ENCODE results near the gene IARS2. TPM values are rescaled to one million over a fixed set of nuclear protein-coding genes. Genes with fewer than 3 reads are reported as not detected.

IARS2 gene
- total RNA-seq, 1 donor from 2014 or later = 41.0 TPM

- no peak overlapping the region for H3K27ac ChIP-seq
- no peaks in the 10 kb centered on the region for H3K4me1 ChIP-seq
- intact Hi-C loops (cut with DNase I) = no loop called here
- no peak overlapping the region for H3K4me3 ChIP-seq
- H3K36me3 ChIP-seq = peaks cover 4 to 17% of the 10 kb centered on the region in 2 donors
- H3K27me3 ChIP-seq = no peaks in the 10 kb centered on the region
- no peaks in the 10 kb centered on the region for H3K9me3 ChIP-seq
- no peak for DNase-seq (ENCODE audit: low spot score in 2 of 2)
- no peak for TF ChIP-seq CTCF (IDR thresholded peaks at IDR 0.05)
Measured at GRCh38 chr1:220056374-220056773, 37.6 kb upstream of the IARS2 start.

GRCh38 chr1:220060876-220061275, 33.1 kb upstream of the IARS2 start:
- Histone ChIP-seq H3K9me3 (no peaks in the 10 kb centered on the region), H3K27me3 (no peaks in the 10 kb centered on the region), H3K36me3 (peaks cover 22 to 40% of the 10 kb centered on the region in 2 donors), H3K27ac (no peak overlapping the region), H3K4me3 (no peak overlapping the region), H3K4me1 (no peaks in the 10 kb centered on the region)
- no peak for TF ChIP-seq CTCF (IDR thresholded peaks at IDR 0.05)
- intact Hi-C loops (cut with DNase I) = no loop called here
- DNase-seq (ENCODE audit: low spot score in 2 of 2) = no peak

- Histone ChIP-seq H3K9me3 (no peaks in the 10 kb centered on the region), H3K27ac (no peak overlapping the region), H3K27me3 (no peaks in the 10 kb centered on the region), H3K36me3 (peaks cover 22 to 57% of the 10 kb centered on the region in 2 donors), H3K4me1 (no peaks in the 10 kb centered on the region), H3K4me3 (no peak overlapping the region)
- intact Hi-C loops (cut with DNase I) = no loop called here
- no peak for TF ChIP-seq CTCF (IDR thresholded peaks at IDR 0.05)
- no peak for DNase-seq (ENCODE audit: low spot score in 2 of 2)
Measured at GRCh38 chr1:220062629-220063028, 31.3 kb upstream of the IARS2 start.

- TF ChIP-seq CTCF (IDR thresholded peaks at IDR 0.05) = no peak
- intact Hi-C loops (cut with DNase I) = no loop called here
- Histone ChIP-seq H3K4me1 (no peaks in the 10 kb centered on the region), H3K27me3 (no peaks in the 10 kb centered on the region), H3K36me3 (peaks cover 24 to 63% of the 10 kb centered on the region in 2 donors), H3K4me3 (no peak overlapping the region), H3K9me3 (no peaks in the 10 kb centered on the region), H3K27ac (no peak overlapping the region)
- DNase-seq (ENCODE audit: low spot score in 2 of 2) = no peak
Measured at GRCh38 chr1:220067269-220068204, 26.4 kb upstream of the IARS2 start.

GRCh38 chr1:220076861-220077762, 16.8 kb upstream of the IARS2 start:
- H3K36me3 ChIP-seq = peaks cover 8 to 20% of the 10 kb centered on the region in 2 donors
- no peak overlapping the region for H3K4me3 ChIP-seq
- intact Hi-C loops (cut with DNase I) = no loop called here
- H3K27me3 ChIP-seq = no peaks in the 10 kb centered on the region
- TF ChIP-seq CTCF (IDR thresholded peaks at IDR 0.05) = no peak
- H3K27ac ChIP-seq = no peak overlapping the region
- H3K4me1 ChIP-seq = no peaks in the 10 kb centered on the region
- H3K9me3 ChIP-seq = no peaks in the 10 kb centered on the region
- DNase-seq (ENCODE audit: low spot score in 2 of 2) = no peak
